AG04449 (cell line): ENCODE data around the gene ARL1.

Source experiments
- CTCF ChIA-PET: fragments of 350-600 bp; formaldehyde crosslinking; extraction: SDS; loops from one replicate; lab custom pipeline; 2021; ENCODE audit warnings: antibody characterized with exemption; lab: Yijun Ruan, JAX
- POLR2A ChIA-PET: fragments of 400-600, 350-600 bp; formaldehyde crosslinking; extraction: SDS; loops from one replicate; lab custom pipeline; 2020; ENCODE audit warnings: antibody characterized with exemption, inconsistent platforms; lab: Yijun Ruan, JAX
- DNase-seq: peaks from one replicate; pipeline ENCODE4 v3.0.0-alpha.2; 2010; ENCODE audit warnings: low read depth, low spot score
- H3K4me3 ChIP-seq: 2 replicates; pipeline ENCODE4 v1.5.1; 2011; ENCODE audit warnings: low read depth, mild to moderate bottlenecking, control low read depth, low read length
- CTCF ChIP-seq: IDR thresholded peaks from one replicate; pipeline ENCODE4 v1.5.1; 2011; ENCODE audit warnings: mild to moderate bottlenecking, moderate library complexity, low read length, control low read depth, inconsistent platforms; ENCODE audit not compliant: insufficient read depth; ENCODE audit errors: missing control alignments

ARL1 gene

GRCh38 chr12:101343893-101344292 is 63.7 kb downstream of the ARL1 start:
- no peak for DNase-seq
- no peak for TF ChIP-seq CTCF
- ChIA-PET CTCF (no interaction called here), POLR2A (no interaction called here)
- H3K4me3 ChIP-seq, result no peak overlapping the region
